Activated CD4-positive, alpha-beta T cell treated with anti-CD3 and anti-CD28 coated beads for 1 hour (primary cell): Measurements from ENCODE around the gene DHRS1.

Source experiments
- DNase-seq: peaks from one replicate; pipeline ENCODE4 v3.0.0-alpha.2; 2020

The DHRS1 gene

DNA sequence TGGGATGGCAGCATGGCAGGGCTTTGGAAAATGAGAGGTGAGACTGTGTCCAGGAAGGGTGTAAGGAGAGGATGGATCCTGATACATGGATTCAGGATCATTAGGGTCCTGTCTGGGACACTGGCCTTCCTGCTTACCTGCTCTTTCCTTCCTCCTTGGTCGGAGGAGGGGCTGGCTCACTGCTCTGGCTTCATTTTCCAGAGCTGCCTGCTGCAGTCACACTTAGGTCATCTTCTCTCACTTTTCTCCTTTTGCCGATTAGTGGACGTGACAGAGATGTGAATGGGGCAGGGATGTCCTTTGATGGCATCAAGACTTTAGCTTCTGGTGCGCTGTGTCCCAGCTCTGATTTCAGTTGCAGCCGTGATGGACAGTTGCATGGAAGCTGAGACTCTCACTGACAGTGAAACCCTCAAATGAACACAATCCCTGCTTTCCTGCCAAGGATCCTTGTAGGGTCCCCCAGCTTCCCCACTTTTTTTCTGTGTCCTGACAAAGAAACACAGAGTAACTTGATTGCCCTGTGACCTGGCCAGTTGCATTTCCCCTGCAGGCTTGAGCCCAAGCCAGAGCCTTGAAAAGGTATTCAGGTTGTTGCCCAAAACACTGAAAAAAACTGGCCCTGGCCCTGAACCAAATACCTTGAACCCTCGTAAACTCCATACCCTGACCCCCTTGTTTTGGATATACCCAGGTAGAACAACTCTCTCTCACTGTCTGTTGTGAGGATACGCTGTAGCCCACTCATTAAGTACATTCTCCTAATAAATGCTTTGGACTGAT is 9.0 kb upstream of the DHRS1 start:
- DNase-seq: no peak

DNA sequence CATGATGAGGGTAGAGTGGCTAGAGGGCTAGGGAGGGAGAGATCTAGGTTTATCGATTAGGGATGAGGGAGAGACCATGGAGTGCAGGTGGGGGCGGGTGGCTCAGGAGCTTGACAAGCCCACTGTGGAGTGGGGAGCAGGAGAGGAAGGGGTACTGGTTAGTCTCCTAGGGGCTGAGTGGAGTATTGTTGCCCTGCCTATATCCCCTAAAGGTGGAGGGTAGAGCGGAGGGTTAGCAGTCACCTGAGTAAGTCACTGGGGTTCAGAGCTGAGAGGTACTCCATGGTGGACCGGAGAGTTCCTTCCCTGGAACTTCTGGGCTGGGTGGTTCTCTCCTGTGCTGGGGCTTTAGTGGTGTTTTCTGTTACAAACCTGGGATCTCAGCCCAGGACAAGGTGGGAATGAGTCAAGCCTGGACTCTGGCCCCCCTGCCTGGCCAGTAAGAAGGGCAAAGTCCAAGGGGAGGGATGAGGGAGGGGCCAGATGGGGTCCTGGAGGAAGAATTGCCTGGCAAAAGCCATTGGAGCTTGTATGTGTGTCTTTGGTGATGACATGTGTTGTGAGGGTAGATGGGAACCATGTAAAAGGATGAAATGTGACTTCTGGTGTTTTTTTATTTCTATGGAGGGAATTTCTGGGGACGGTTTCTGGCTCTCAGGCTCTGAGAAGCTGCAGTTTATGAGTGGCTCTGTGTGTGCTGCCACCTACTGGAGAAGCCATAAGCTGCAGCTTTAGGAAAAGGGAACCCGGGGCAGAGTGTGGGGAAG is 8.2 kb upstream of the DHRS1 start, which contains the start of gene CIDEB:
CIDEB (minus strand) TSS at position 403 of the 767 bp plus-strand sequence; CDS start at position 284, 119 bp downstream.
- DNase-seq: peak; percentile 31

DNA sequence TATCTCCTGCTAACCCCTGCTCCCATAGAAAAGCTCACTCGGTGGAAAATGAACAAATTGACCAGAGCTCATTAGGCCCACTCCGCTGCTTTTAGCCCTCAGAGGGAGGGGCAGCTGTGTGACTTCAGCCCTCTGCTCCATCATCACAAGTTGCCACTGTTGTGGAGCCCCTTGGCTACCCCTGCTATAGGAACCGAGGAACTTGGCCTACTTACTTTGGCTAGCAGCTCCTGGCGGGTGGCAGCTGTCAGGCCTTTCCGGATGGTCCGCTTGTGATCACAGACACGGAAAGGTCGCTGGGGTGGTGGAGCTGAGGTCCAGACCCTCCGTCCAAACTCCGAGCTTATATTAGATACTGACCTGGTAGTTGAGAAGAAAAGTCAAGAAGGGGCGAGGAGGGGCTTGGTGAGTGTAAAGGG is 7.6 kb upstream of the DHRS1 start:
- no peak for DNase-seq

DNA sequence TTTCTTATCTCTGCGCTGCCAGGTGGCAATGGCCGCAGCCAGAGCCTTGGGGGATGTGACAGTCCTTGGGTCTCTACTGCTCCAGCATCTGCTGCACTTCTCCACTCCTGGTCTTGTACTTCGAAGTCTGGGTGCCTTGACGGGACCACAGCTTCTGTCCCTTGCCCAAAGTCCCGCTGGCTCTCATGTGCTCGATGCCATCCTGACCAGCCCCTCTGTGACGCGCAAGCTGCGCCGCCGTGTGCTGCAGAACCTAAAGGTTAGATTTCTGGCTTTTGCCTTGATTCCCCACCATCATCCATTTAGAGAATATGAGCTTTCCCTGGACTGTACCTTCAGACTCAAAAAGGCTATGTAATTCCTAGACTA is 4.4 kb upstream of the DHRS1 start:
- no peak for DNase-seq

DNA sequence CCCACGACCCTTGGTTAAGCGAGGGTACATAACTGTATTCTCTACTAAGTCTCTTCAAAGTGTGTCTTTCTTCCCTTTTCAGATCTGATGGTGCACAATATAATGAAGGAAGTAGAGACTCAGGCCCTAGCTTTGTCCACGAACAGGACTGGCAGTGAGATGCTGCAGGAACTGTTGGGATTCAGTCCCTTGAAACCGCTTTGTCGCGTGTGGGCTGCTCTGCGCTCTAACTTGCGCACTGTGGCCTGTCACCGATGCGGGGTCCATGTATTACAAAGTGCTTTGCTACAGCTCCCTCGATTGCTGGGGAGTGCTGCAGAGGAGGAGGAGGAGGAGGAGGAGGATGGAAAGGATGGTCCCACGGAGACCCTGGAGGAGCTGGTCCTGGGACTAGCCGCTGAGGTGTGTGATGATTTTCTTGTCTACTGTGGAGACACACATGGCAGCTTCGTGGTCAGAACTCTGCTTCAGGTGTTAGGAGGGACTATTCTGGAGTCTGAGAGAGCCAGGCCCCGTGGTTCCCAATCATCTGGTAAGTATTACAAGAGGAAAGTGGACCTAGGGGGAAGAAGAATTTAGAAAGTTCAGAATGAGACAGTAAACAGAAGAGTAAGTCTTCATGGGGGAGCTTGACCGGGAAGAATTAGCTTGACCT is 873 bp upstream of the DHRS1 start:
- DNase-seq: no peak

DNA sequence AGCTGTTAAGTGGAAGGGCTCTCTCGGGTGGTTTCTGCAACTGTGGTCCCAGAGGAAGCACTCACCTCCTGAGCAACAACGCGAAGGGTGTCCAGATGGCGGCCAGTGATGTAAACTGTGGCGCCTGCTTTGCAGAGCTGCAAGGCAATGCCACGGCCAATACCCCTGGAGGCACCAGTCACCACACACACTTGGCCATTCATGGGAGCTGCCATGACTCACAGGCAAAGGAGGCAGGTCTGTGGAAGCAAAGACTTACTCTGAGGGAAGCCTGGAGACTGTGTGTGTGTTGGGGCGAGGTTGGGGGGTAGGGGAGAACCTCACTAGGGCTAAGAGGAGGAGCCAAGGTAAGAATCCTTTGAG is 707 bp downstream of the DHRS1 start:
- no peak for DNase-seq

DNA sequence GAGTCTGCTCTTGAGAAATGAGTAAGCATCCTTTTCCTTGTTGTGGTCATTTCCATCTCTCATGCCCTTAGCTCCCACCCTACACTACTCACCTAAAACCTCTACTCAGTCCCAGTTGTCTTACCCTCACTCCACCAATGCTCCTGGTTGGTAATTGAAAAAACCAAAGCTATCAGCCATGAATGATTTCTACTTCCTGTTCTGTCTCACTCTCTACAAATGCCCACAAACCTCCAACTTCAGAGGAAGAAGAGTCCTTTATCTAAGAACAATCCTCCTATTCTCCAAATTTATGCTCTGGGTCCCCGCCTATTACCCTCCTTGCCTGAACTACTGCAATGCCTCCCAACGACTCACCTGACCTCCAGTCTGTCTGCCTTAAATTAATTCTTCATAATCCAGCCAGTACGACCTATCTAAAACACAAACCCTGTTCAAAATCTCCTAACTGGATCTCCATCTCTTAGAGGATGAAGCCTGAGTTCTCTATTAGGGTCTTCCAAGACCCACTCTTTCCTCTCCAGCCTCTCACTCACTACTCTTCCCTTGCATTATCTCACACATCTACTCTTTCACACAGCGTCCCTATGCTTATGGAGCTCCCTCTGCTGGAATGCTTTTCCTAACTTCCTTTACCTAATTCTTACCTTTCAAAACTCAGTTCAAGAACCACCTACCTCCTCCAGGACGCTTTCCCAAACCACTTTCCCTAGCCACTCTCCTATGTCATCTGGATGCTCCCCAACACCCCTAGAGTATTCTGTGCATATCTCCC is 2.2 kb downstream of the DHRS1 start:
- DNase-seq: no peak

DNA sequence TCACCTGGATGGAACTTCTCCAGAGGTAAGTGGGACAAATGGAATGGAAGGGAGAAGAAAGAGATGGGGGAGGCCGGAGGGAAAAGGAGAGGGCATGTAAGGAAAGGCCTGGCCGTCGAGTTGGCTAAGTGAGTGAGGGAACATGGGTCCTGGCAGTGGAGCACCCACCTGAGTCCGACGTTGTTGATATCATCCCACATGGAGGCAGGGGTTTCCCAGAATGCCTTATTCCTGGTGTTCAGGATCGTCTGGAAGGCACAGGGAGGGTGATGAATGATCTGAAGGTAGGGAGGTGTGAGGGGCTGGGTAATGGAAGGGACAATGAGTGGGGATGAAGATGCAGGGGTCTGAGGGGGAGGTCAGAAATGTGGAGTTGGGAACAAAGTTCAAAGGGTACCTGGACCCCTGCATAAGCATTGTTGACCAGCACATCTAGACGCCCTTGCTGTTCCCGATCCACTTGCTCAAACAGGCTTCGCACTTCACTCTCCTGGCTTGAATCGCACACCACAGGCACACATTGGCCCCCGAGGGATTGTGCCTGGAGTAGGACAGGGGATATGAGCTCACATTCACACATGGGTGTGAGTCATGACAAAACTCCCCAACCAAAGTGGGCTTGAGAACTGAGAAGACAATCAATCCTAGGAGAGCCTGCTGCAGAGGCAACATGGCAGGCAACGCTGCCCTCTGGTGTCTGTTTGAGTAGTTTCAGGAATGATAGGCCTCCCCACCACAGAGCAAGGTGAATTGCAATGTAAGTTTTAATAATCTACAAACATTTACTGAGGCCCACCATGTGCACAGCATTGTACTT is 3.0 kb downstream of the DHRS1 start:
- DNase-seq: peak; percentile 57

DNA sequence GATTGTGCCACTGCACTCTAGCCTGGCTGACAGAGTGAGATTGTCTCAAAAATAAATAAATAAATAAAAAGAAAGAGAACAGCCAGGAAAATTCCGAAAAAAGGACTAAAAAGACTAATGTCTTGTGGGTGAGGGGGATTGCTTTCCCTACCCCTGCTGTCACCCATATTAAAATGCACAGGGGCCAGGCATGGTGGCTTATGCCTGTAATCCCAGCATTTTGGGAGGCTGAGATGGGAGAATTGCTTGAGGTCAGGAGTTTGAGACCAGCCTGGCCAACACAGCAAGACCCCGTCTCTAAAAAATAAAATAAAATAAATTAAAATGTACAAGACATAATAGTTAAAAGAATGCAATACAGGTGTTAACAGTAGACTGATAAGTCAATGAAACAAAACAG is 6.1 kb downstream of the DHRS1 start:
- DNase-seq: no peak

DNA sequence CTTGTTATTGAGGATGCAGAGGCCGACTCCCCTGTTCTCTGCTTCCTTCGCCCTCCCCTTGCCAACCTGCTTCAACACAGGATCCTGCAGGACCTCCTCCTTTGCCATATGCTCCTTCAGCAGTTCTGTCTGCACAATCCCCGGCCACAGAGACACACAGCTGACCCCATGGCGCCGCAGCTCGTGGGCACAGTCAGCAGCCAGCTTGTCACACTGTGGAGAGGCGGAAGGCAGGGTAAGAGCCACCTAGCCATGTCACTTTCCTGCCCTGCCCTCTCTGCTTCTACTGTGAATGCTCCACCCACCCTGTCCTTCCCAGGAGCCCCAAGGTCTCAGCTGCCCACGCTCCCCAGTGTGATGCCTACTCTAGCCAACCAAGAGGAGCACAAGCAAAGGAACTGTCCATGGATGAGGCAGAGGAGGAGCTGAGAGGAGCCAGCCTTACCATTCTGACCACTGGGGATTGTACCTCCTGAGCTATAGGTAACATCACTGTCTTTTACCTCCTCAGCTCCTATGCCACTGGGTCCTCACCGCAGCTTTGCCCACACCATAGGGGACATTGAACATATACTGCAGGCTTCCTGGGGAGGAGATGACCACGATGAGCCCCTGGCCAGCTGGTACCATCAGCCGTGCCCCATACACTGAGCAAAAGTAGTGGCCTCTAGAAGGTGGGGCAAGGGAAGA is 7.3 kb downstream of the DHRS1 start:
- DNase-seq: no peak

DNA sequence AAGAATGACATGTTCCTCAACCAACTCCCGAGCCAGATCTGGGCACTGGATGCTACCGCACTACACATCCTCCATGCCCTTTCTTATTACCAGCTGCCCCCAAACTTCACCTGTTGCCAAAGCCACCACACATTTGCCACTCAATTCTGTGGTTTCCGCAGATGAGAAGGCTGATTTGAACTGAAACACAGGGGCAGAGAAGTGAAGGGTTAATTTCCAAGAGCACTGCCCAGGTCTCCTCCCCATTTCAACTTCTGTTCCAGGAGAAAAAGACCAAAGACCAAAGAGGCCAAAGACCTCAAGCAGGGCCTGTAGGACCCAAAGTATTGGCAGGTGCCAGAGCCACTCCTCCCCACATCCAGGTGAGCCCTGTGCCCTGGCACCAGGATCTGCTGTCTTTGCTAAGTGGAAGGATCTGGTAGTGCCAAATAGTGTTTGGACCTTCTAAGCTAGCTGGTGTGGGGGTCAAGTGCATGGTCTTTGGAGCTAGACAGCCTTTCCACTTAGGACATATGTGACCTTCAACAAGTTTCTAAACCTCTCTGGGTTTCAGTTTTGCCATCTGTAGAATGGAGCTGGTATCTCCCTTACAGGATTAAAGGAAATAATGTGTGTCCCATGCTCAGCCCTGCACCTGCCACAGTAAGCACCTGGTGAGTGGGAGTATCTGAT is 8.0 kb downstream of the DHRS1 start:
- DNase-seq: no peak

DNA sequence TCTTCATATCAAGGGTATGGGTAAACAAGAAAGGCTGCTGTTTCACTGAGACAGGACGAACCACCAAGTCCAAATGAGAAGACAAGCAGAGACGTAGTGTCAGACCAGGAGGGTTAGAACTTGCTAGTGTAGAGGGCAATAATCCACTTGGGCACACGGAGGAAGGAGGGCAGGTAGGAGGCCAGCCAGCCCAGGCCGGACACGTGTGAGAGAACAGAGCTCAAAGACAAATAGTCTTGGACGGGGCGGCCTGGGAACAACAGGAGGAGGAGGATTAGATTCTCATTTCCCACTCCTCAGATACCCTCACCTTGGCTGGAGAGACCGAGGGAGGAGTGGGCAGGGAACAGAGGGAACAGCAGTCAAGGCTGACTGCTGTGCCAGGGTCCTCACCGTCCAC is 8.8 kb downstream of the DHRS1 start:
- DNase-seq: no peak

DNA sequence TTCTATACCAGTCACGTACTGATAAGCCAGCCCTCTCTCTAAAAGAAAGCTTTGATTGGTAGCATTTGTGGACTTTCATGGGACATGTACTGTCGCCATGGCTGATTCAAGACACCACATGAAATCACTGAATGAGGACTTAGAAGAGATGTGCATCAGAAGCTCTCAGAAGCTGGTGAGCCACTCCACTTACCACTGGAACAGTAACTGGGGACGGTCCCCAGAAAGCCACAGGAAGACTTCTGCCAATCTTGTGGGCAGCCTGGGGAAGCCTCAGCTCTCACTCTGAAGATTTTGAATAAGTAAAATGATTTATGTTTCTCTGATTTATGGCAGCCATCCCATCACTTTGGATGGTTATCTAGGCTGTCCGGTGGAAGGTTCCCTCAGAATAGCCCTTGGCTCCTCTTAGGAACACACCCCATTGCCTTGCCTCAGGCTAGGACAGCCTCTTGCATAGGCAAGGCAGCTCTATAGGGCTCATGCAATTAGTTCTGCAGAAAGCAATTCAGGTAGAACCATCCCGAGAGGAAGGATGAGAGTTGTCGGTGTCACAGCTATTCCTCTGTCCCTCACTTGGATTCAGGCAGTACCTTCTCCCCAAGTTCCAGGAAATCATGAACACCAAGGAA is 9.8 kb downstream of the DHRS1 start:
- no peak for DNase-seq

DNA sequence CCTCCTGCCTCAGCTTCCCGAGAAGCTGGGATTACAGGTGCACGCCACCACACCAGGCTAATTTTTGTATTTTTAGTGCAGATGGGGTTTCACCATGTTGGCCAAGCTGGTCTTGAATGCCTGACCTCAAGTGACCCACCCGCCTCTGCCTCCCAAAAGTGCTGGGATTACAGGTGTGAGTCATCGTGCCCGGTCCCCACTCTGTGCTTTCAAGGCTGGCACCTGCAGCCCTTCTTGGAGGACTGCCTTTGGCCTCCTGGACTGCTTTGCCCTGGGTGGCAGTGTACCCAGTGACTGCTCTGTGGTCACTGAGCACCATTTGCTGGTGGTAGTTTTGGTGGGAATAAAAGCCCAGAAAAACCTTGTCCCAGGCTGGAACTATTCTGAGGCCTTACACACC is 12.6 kb downstream of the DHRS1 start:
- no peak for DNase-seq

DNA sequence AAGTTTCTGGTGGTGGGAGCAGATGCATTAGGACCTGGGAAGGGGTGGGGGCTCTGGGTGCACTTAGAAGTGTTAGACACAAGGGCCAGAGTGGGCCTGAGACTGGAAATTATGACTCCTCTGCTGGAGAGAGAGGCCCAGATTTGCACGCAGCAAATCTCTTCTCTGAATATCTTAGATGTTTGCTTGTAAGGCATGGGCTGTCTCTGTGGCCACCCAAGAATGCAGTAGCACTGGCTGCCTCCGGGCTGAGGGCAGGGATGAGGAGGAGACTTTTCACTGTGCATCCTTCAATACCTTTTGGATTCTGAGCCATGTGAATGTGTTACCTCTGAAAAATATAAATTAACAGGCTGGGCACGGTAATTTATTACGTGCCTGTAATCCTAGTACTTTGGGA is 14.2 kb downstream of the DHRS1 start:
- no peak for DNase-seq

DNA sequence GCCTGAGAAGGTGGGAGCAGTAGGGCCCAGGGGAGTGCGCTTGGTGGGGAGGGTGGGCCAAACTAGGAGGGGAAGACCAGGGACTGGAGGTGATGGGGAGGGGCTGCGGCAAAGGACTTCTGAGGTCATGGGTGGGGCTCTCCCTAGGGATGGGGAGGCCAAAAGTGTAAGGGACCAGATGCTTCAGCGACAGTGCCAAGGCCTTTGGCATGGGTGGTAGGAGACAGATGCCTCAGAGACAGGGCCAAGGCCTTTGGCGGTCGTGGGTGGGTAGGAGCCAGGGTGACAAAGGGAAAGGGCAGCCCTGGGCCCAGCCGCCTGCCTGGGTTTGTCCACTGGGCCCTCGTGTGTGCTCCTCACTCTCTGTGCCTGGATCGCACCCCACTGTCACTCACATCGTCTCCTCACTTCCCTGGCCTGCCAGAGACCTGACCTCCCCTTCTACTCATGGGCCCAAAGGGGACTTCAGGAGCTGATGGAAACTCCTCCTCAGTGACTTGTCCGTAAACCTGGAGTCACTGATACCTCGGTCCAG is 15.0 kb downstream of the DHRS1 start:
- no peak for DNase-seq

DNA sequence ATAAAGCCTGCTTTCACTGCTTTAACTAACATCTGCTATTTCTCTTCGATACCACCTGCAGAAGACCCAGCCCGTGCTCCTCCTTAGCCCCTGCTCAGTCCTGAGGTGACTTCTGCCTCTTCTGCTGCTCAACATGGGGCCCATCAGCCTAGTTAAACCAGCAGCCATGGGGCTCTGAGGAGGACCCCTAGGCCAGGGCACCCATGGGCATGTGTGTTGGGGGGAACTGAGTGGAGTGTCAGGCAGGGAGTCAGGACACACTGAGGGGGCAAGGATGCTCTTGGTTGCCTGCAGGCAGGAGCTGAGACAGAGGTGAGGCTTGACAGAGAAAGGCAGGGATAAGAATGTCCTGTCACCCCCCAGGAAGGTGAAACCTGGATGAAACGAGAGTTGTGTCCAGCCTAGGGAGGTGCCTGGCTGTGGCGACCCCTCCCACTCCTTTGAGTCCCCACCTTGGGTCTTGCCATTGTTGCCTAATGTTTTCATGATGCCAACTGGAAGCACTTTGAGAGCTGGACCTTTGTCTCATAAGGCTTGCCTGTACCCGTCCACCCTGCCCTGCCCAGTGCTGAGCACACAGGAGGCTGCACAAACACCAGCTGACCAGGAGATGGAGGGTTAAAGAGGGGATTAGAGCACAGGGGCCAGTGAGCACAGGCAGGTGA is 15.7 kb downstream of the DHRS1 start:
- no peak for DNase-seq

DNA sequence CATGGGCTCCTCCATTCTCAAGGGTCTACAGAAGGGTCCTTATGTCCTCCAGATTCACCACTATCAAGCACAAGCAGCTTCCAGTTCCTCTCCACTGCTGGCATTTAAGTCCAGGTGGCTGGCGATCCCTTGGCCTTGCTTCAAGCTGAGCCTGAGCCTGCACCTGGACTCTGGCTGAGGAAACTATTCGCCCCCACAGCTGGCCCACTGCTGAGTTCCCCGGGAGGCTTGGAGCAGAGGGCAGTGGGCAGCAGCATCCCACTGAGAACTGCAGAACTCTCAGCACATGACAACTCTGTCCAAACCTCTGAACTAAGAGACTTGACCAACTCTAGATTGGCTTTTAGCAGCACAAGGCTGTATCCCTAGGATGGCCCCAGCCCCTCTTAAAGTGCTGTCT is 16.8 kb downstream of the DHRS1 start:
- no peak for DNase-seq

DNA sequence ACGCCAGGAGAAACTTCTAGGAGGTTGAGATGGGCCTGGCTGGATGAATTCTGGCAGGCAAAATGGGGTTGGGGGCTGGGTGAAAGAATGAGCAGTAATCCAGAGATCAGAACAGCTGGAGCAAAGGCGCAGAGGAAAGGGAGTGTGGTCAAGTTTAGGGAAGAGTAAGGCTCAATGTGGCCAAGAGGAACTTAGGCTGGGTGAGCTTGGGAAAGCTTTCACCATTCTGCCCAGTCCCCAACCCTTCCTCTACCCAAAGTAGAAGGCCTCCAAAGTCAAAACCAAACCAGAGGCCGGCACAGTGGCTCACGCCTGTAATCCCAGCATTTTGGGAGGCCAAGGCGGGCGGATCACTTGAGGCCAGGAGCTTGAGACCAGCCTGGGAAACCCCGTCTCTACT is 17.9 kb downstream of the DHRS1 start:
- DNase-seq: no peak
